Right lobe of liver (tissue), 6 donors: ENCODE data around the gene TOP3A. TPM values are rescaled to one million over a fixed set of nuclear protein-coding genes. Genes with fewer than 3 reads are reported as not detected.
"Not testable (repeated sequence)": the region's sequence is repeated elsewhere in the genome, so short reads cannot be mapped to it uniquely, and the experiment has no call there.

Experiments
- ATAC-seq, 4 donors: fragments of 200-7000 bp; cut with Tn5 transposase; one replicate each; pipeline ENCODE4 v1.9.1; 2020; ENCODE audit warnings: mild to moderate bottlenecking in 4 of 4, moderate library complexity in 4 of 4
- DNase-seq, 3 donors: peaks; one replicate each; pipeline ENCODE4 v3.0.0-alpha.2; 2020
- H3K27ac ChIP-seq, 3 donors: fragments of 200-600 bp; one replicate each; pipeline ENCODE4 v1.8.0; 2022
- H3K27me3 ChIP-seq, 2 donors: fragments of 200-600 bp; one replicate each; pipeline ENCODE4 v1.8.0; 2022
- H3K36me3 ChIP-seq, 4 donors: fragments of 200-600 bp; sonication (generic) in 1 of 4; one replicate each; pipeline versions ENCODE4 v1.5.1 to v1.8.0; 2017 to 2022; ENCODE audit warnings: control low read depth in 1 of 4
- H3K4me1 ChIP-seq, 4 donors: fragments of 200-600 bp; sonication (generic) in 1 of 4; one replicate each; pipeline versions ENCODE4 v1.5.1 to v1.8.0; 2017 to 2022; ENCODE audit warnings: control low read depth in 1 of 4
- H3K4me3 ChIP-seq, 3 donors: fragments of 200-600 bp; one replicate each; pipeline ENCODE4 v1.8.0; 2022
- H3K9me3 ChIP-seq, 4 donors: fragments of 200-600 bp; sonication (generic) in 1 of 4; one replicate each; pipeline versions ENCODE4 v1.5.1 to v1.8.0; 2017 to 2022; ENCODE audit warnings: control low read depth in 1 of 4
- POLR2A ChIP-seq: fragments of 450-650 bp; IDR thresholded peaks from one replicate; pipeline ENCODE4 v1.6.1; 2017; ENCODE audit warnings: antibody characterized with exemption, mild to moderate bottlenecking
- WGBS: methylation state at CpG from one replicate; pipeline ENCODE4 v1.1.6; 2018; ENCODE audit warnings: low coverage, low lambda C conversion rate; ENCODE audit not compliant: insufficient coverage; ENCODE audit errors: missing lambda C conversion rate; 5-methylcytosine and 5-hydroxymethylcytosine counted together
- intact Hi-C, 2 donors: fragments of 100-400 bp; cut with DNase I; formaldehyde crosslinking; loops; one replicate each; pipeline versions ENCODE4 v1.11.2 to v1.14.1; 2022
- total RNA-seq, 6 experiments: library from RNA; depleted of rRNA in 2 of 6; stranded (reverse); fragments of >200 nt in 2 of 6; fragmentation: NEBNext Ultra II Directional in 3 of 6; extraction: Animal tissue kit (Norgen Biotek cat#: 25700) in 3 of 6; gene quantifications; one replicate each; pipeline versions ENCODE4 v1.1.0 to v1.2.4, GENCODE V29; 2016 to 2023
- TF ChIP-seq, protein P1 (sequence below), 4 donors: fragments of 200-600 bp in 3 of 4; fragments of 450-650 bp in 1 of 4; IDR thresholded peaks; one replicate each; pipeline versions ENCODE4 v1.5.1 to v1.8.0; 2016 to 2022; ENCODE audit warnings: antibody characterized with exemption in 4 of 4, mild to moderate bottlenecking in 2 of 4
- donor health status: DM: no; HTN: yes; CAD: no.
- donor health status: DM: no; HTN: no; CAD: no.
- donor health status: DM: no; HTN: no; CAD: no.
- donor health status: DM: no; HTN: yes; CAD: no.
- donor health status: DM: no; HTN: yes; CAD: no.

Gene TOP3A
- total RNA-seq, 6 experiments from 2014 or later, result 13.7 to 29.9 (median 20.7) TPM

DNA sequence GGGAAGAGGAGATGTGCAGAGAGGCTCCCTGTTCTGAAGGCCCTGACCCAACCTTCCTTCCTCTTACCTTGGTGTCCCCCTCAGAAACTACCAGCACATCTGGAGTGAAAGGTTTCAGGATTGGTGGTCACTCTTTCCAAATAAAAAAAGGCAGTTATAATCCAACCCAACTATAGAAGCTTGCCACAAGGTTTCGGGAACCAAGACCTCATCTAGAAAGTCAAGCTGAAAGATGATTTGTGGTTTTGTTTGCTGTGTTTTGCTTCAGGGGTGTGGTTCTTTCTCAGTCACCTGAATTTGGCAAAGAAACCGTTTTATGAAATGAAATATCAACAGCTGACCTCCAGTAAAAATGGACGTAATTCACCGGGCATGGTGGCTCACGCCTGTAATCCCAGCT lies 29.2 kb upstream of the TOP3A start:
- 76% methylated on average over 5 of the region's 5 CpGs for WGBS
- TF ChIP-seq, protein P1, sequence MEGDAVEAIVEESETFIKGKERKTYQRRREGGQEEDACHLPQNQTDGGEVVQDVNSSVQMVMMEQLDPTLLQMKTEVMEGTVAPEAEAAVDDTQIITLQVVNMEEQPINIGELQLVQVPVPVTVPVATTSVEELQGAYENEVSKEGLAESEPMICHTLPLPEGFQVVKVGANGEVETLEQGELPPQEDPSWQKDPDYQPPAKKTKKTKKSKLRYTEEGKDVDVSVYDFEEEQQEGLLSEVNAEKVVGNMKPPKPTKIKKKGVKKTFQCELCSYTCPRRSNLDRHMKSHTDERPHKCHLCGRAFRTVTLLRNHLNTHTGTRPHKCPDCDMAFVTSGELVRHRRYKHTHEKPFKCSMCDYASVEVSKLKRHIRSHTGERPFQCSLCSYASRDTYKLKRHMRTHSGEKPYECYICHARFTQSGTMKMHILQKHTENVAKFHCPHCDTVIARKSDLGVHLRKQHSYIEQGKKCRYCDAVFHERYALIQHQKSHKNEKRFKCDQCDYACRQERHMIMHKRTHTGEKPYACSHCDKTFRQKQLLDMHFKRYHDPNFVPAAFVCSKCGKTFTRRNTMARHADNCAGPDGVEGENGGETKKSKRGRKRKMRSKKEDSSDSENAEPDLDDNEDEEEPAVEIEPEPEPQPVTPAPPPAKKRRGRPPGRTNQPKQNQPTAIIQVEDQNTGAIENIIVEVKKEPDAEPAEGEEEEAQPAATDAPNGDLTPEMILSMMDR (IDR thresholded peaks at IDR 0.05), result no peak
- TF ChIP-seq POLR2A, result no peak
- DNase-seq (no peak), ATAC-seq (no peak)
- intact Hi-C loops, result no loop called here
- Histone ChIP-seq H3K36me3 (peaks cover 0 to 100% (median 53%) of the 10 kb centered on the region in 4 donors), H3K27ac (no peak overlapping the region), H3K4me1 (peaks cover 0 to 17% (median 0%) of the 10 kb centered on the region in 4 donors), H3K9me3 (no peaks in the 10 kb centered on the region), H3K4me3 (no peak overlapping the region), H3K27me3 (no peaks in the 10 kb centered on the region)

DNA sequence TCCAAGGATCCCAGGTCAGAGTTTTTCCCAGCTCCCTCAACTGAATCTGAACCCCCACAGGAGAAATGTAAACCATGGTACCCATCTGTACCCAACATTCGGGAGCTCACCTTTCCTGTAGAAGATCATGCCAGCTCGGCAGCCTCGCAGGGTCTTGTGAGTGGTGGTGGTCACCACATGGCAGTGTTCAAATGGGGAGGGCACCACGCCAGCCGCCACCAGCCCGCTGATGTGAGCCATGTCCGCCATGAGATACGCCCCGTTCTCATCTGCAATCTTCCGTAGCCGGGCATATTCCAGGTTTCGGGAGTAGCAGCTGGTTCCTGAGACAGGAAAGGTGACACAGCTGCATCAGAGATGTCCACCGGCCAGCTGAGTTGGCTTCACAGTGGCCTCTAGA lies 25.1 kb upstream of the TOP3A start:
- H3K4me1 ChIP-seq, result peaks cover 0 to 11% (median 0%) of the 10 kb centered on the region in 4 donors
- TF ChIP-seq POLR2A, result no peak
- TF ChIP-seq, protein P1 (IDR thresholded peaks at IDR 0.05), result no peak
- no peak for DNase-seq
- no peak overlapping the region for H3K27ac ChIP-seq
- H3K9me3 ChIP-seq, result no peaks in the 10 kb centered on the region
- peaks cover 0 to 87% (median 41%) of the 10 kb centered on the region in 4 donors for H3K36me3 ChIP-seq
- intact Hi-C loops, result no loop called here
- H3K27me3 ChIP-seq, result no peaks in the 10 kb centered on the region
- no peak overlapping the region for H3K4me3 ChIP-seq
- no peak for ATAC-seq
- WGBS, result no CpG with 5 or more reads among the region's 13 CpGs

DNA sequence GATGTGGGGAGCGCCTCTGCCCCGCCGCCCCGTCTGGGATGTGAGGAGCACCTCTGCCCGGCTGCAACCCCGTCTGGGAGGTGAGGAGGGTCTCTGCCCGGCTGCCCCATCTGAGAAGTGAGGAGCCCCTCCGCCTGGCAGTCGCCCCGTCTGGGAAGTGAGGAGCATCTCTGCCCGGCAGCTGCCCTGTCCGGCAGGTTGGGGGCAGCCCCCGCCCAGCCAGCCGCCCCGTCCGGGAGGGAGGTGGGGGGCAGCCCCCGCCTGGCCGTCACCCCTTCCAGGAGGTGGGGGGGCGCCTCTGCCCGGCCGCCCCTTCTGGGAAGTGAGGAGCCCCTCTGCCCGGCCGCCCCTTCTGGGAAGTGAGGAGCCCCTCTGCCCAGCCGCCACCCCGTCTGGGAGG lies 23.4 kb upstream of the TOP3A start:
- intact Hi-C loops, H3K4me3 ChIP-seq, H3K9me3 ChIP-seq, H3K27ac ChIP-seq, H3K27me3 ChIP-seq, DNase-seq, ATAC-seq: not testable (repeated sequence)
- H3K4me1 ChIP-seq, result peaks cover 0 to 11% (median 0%) of the 10 kb centered on the region in 4 donors
- peaks cover 0 to 87% (median 45%) of the 10 kb centered on the region in 4 donors for H3K36me3 ChIP-seq
- 80% methylated on average over 1 of the region's 25 CpGs for WGBS

DNA sequence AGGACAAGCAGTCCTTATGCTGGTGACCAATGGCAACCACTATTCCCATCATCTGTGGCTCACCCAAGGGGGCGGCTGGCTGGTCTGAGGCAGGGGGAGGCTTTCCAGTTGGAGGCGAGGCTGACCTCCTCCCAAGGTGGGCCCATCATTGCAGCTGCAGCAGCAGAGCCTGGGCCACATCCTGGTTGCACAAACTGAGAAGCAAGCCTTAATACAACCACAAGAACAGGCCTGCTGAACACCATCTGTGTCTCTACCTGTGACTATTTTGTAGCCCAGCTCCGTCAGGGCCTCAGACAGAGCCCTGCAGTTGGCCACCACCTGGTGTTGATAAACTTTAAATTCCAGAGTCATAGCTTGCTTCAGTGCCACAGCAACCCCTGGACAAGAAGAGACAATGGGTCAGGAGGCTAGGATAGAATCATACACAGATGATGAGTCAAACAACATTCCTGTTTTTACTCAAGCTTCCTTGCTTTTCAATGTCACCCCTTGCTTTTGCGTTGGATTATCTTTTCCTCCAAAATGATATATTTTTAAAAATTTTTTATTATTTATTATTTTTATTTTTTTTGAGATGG lies 18.2 kb upstream of the TOP3A start:
- Histone ChIP-seq H3K4me1 (no peaks in the 10 kb centered on the region), H3K27me3 (no peaks in the 10 kb centered on the region), H3K27ac (no peak overlapping the region), H3K9me3 (no peaks in the 10 kb centered on the region), H3K36me3 (peaks cover 9 to 93% (median 54%) of the 10 kb centered on the region in 4 donors), H3K4me3 (no peak overlapping the region)
- intact Hi-C loops, result no loop called here
- 92% methylated on average over 2 of the region's 4 CpGs for WGBS
- no peak for TF ChIP-seq POLR2A
- TF ChIP-seq, protein P1 (IDR thresholded peaks at IDR 0.05), result no peak
- no peak for ATAC-seq
- no peak for DNase-seq

DNA sequence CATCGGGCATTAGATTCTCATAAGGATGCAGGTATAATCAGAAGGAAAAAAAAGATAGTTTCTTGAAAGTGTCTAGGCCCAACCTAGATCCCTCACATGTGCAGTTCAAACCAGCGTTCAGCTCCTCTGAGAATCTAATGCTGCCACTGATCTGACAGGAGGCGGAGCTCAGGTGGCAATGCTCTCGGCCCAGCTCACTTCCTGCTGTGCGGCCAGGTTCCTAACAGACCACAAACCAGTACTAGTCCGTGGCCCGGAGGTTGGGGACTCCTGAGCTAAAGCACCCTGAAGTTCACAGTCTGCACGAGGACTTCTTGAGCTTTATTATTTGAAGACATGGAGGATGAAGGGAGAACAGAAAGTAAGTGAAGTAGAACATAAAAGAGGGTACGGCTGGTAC lies 17.1 kb upstream of the TOP3A start:
- no peak for TF ChIP-seq POLR2A
- TF ChIP-seq, protein P1 (IDR thresholded peaks at IDR 0.05), result no peak
- 85% methylated on average over 2 of the region's 9 CpGs for WGBS
- ATAC-seq, result peak in 1 of 4 donors; percentile 3
- H3K36me3 ChIP-seq, result peaks cover 9 to 100% (median 57%) of the 10 kb centered on the region in 4 donors
- no peaks in the 10 kb centered on the region for H3K4me1 ChIP-seq
- no peak overlapping the region for H3K4me3 ChIP-seq
- no peak overlapping the region for H3K27ac ChIP-seq
- no peaks in the 10 kb centered on the region for H3K9me3 ChIP-seq
- DNase-seq, result no peak
- intact Hi-C loops, result no loop called here
- H3K27me3 ChIP-seq, result no peaks in the 10 kb centered on the region
